Skeletal muscle tissue (tissue), 5 donors: ENCODE data around the gene ACAA1. TPM values are rescaled to one million over a fixed set of nuclear protein-coding genes. Genes with fewer than 3 reads are reported as not detected.
"Not testable (repeated sequence)": the region's sequence is repeated elsewhere in the genome, so short reads cannot be mapped to it uniquely, and the experiment has no call there.

Experiments
- H3K27ac ChIP-seq: one replicate; pipeline ENCODE4 v1.7.0; 2013; ENCODE audit warnings: mild to moderate bottlenecking, low read depth, low read length, inconsistent platforms
- H3K27me3 ChIP-seq, 3 donors: one replicate each; pipeline ENCODE4 v1.7.0; 2013; ENCODE audit warnings: low read length in 3 of 3; ENCODE audit not compliant: control insufficient read depth in 3 of 3, insufficient read depth in 3 of 3
- H3K36me3 ChIP-seq, 3 donors: one replicate each; pipeline ENCODE4 v1.7.0; 2013; ENCODE audit warnings: low read length in 3 of 3; ENCODE audit not compliant: control insufficient read depth in 3 of 3, insufficient read depth in 3 of 3
- H3K4me1 ChIP-seq, 3 donors: one replicate each; pipeline ENCODE4 v1.7.0; 2013; ENCODE audit warnings: low read length in 3 of 3, mild to moderate bottlenecking in 3 of 3; ENCODE audit not compliant: control insufficient read depth in 3 of 3, insufficient read depth in 3 of 3
- H3K4me3 ChIP-seq, 3 donors: one replicate each; pipeline ENCODE4 v1.7.0; 2013; ENCODE audit warnings: low read length in 3 of 3
- H3K9ac ChIP-seq, 3 donors: one replicate each; pipeline ENCODE4 v1.7.0; 2013; ENCODE audit warnings: low read length in 3 of 3, mild to moderate bottlenecking in 3 of 3, moderate library complexity in 2 of 3, low read depth in 1 of 3
- H3K9me3 ChIP-seq, 3 donors: one replicate each; pipeline ENCODE4 v1.7.0; 2013; ENCODE audit warnings: low read length in 3 of 3; ENCODE audit not compliant: control insufficient read depth in 3 of 3
- small RNA-seq: library from RNA; depleted of rRNA; stranded (forward); fragments of <200 nt; gene quantifications from one replicate; pipeline ENCODE3, GENCODE V24; 2014
- total RNA-seq: library from RNA; depleted of rRNA; stranded (reverse); fragments of >200 nt; gene quantifications from one replicate; pipeline ENCODE4 v1.2.3, GENCODE V29; 2014
- donor health status: Osteomylitis.

The ACAA1 gene
- total RNA-seq, 1 donor from 2014 or later = 21.9 TPM

GRCh38 chr3:38083871-38084333, 53.0 kb downstream of the ACAA1 start:
- H3K27ac ChIP-seq = no peak overlapping the region
- peaks cover 0 to 8% (median 0%) of the 10 kb centered on the region in 3 donors for H3K4me1 ChIP-seq
- peak overlapping the region in 1 of 3 donors; percentile 8 for H3K4me3 ChIP-seq
- no peaks in the 10 kb centered on the region for H3K36me3 ChIP-seq
- H3K9ac ChIP-seq = no peak overlapping the region
- H3K27me3 ChIP-seq = no peaks in the 10 kb centered on the region
- H3K9me3 ChIP-seq = peaks cover 0 to 4% (median 0%) of the 10 kb centered on the region in 3 donors

DNA sequence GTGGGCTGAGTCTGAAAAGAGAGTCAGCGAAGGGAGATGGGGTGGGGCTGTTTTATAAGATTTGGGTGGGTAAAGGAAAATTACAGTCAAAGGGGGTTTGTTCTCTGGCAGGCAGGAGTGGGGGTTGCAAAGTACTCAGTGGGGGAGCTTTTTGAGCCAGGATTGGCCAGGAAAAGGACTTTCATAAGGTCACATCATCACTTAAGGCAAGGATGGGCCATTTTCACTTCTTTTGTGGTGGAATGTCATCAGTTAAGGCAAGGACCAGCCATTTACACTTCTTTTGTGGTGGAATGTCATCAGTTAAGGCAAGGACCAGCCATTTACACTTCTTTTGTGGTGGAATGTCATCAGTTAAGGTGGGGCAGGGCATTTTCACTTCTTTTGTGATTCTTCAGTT, 53.7 kb downstream of the ACAA1 start:
- H3K27ac ChIP-seq, H3K27me3 ChIP-seq, H3K36me3 ChIP-seq, H3K9ac ChIP-seq, H3K4me3 ChIP-seq, H3K4me1 ChIP-seq, H3K9me3 ChIP-seq: not testable (repeated sequence)

- not testable (repeated sequence) for H3K4me1 ChIP-seq, H3K27ac ChIP-seq, H3K9me3 ChIP-seq, H3K36me3 ChIP-seq, H3K27me3 ChIP-seq, H3K4me3 ChIP-seq, H3K9ac ChIP-seq
Measured at GRCh38 chr3:38082296-38082695, 54.6 kb downstream of the ACAA1 start.

GRCh38 chr3:38077073-38077472, 59.9 kb downstream of the ACAA1 start:
- not testable (repeated sequence) for H3K9me3 ChIP-seq, H3K27ac ChIP-seq, H3K9ac ChIP-seq, H3K36me3 ChIP-seq, H3K4me1 ChIP-seq, H3K4me3 ChIP-seq, H3K27me3 ChIP-seq

Small RNA genes within 50 kb of the gene (small RNA-seq; reads per million reads assigned to genes)
- gene RF00019 = not detected

Other genes with a start within 250 kb of the ACAA1 start
- gene VILL, start 146.3 kb downstream of the ACAA1 start, total RNA-seq = 7.8 TPM
- 9.4 TPM for gene PLCD1, start 107.5 kb downstream of the ACAA1 start, total RNA-seq
- under 0.01 TPM for gene DLEC1, start 97.9 kb downstream of the ACAA1 start, total RNA-seq
- gene MYD88, start 1.5 kb upstream of the ACAA1 start, total RNA-seq = 5.2 TPM
- 20.9 TPM for gene OXSR1, start 28.4 kb upstream of the ACAA1 start, total RNA-seq
- not detected for gene SLC22A13, start 128.7 kb upstream of the ACAA1 start, total RNA-seq
- under 0.01 TPM for gene SLC22A14, start 145.2 kb upstream of the ACAA1 start, total RNA-seq
- 7.3 TPM for gene XYLB, start 209.7 kb upstream of the ACAA1 start, total RNA-seq